ENCODE data around the gene ANO1. TPM values are rescaled to one million over a fixed set of nuclear protein-coding genes. Genes with fewer than 3 reads are reported as not detected.
"Not testable (repeated sequence)": the region's sequence is repeated elsewhere in the genome, so short reads cannot be mapped to it uniquely, and the experiment has no call there.

Gene ANO1
- total RNA-seq, 4 donors from 2014 or later = 1.7 to 13.9 (median 5.3) TPM

DNA sequence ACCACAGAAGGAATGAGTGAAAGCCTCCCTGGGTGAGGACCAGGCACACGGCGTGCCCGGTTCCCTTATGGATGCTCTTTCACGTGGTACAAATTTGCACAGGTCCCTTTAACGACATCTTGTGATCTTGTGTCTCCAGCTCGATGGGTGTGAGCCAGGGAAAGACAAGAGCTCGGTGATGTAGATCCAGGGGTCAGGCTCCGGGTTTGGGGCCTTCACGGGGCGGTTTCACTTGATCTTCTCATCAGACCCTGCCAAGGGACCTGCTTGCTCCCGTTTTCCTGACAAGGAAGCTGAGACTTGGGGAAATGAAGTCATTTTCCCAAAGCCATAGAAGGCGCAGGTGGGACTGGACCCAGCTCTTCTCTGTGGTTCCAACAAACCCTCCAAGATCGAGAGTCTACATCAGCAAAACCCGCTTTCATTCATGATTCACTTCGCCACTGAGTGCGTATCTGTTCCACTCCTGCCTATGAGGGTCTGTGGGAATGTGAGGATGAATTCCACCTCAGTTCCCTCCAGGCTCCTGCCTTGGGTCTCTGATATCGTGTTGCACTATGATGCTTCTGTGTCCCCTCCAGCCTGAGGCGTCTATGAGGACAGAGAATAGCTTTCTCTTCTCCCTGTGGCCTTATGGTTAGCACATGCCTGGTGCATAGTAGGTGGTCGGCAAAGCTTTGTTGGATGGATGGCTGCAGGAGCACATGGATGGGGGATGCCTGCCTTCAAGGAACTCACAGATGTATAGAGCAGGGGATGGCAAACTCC is 45.0 kb upstream of the ANO1 start:
- TF ChIP-seq, protein P1, sequence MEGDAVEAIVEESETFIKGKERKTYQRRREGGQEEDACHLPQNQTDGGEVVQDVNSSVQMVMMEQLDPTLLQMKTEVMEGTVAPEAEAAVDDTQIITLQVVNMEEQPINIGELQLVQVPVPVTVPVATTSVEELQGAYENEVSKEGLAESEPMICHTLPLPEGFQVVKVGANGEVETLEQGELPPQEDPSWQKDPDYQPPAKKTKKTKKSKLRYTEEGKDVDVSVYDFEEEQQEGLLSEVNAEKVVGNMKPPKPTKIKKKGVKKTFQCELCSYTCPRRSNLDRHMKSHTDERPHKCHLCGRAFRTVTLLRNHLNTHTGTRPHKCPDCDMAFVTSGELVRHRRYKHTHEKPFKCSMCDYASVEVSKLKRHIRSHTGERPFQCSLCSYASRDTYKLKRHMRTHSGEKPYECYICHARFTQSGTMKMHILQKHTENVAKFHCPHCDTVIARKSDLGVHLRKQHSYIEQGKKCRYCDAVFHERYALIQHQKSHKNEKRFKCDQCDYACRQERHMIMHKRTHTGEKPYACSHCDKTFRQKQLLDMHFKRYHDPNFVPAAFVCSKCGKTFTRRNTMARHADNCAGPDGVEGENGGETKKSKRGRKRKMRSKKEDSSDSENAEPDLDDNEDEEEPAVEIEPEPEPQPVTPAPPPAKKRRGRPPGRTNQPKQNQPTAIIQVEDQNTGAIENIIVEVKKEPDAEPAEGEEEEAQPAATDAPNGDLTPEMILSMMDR (IDR thresholded peaks at IDR 0.05) = no peak
- no peak for DNase-seq (ENCODE audit: low spot score)
- no peak for ATAC-seq (ENCODE audit: low FRiP score)

DNA sequence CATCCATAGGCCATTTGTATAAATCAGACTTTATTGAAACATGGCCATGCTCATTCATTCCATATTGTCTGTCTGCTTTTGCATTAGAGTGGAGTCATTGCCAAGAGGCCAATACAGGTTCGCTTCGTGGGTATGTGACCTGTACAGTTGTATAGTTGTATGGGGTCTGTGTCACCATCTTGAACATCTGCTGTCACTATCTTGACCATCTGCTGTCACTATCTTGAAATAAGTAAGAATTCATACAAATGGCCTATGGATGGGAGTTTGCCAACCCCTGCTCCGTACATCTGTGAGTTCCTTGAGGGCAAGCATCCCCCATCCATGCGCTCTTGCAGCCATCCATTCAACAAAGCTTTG is 44.4 kb upstream of the ANO1 start:
- TF ChIP-seq, protein P1 (IDR thresholded peaks at IDR 0.05) = no peak
- ATAC-seq (ENCODE audit: low FRiP score) (no peak), DNase-seq (ENCODE audit: low spot score) (no peak)

DNA sequence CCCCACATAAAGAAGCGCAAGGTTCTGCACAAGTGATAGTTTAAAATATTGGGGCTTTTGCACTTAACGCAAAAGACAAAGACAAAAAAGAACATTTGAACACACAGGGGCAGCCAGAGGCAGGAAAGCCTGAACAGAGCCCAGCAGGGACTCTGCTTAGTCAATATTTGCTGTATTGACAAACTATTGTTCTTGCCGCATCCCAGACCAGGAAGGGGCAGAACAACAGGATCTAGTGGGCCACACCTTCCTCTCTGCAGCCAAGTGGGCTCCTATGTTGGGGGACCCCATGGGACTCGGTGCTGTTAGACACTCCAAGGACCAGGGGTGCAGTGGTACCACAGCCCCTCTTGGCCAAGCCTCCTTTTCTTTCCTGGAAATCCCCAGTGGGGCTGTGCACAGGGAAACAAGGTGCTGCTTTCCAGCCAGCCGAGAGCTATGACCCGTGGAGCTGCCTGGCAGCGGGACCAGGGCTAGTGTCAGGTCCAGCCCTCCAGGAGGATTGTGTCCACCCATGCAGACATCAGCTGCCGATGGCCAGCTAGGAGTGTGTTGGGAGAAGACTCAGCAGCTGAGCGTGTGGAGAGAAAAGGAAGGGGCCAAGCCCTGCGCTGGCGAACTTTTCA is 43.3 kb upstream of the ANO1 start:
- TF ChIP-seq, protein P1 (IDR thresholded peaks at IDR 0.05) = no peak
- ATAC-seq (ENCODE audit: low FRiP score) (no peak), DNase-seq (ENCODE audit: low spot score) (no peak)

DNA sequence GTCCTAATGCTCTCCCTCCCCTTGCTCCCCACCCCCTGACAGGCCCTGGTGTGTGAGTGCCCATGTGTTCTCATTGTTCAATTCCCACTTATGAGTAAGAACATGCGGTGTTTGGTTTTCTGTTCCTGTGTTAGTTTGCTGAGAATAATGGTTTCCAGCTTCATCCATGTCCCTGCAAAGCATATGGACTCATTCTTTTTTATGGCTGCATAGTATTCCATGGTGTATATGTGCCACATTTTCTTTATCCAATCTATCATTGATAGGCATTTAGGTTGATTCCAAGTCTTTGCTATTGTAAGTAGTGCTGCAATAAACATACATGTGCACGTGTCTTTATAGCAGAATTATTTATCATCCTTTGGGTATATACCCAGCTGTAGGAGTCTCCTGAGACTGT is 42.5 kb upstream of the ANO1 start:
- not testable (repeated sequence) for DNase-seq (ENCODE audit: low spot score); ATAC-seq (ENCODE audit: low FRiP score)

DNA sequence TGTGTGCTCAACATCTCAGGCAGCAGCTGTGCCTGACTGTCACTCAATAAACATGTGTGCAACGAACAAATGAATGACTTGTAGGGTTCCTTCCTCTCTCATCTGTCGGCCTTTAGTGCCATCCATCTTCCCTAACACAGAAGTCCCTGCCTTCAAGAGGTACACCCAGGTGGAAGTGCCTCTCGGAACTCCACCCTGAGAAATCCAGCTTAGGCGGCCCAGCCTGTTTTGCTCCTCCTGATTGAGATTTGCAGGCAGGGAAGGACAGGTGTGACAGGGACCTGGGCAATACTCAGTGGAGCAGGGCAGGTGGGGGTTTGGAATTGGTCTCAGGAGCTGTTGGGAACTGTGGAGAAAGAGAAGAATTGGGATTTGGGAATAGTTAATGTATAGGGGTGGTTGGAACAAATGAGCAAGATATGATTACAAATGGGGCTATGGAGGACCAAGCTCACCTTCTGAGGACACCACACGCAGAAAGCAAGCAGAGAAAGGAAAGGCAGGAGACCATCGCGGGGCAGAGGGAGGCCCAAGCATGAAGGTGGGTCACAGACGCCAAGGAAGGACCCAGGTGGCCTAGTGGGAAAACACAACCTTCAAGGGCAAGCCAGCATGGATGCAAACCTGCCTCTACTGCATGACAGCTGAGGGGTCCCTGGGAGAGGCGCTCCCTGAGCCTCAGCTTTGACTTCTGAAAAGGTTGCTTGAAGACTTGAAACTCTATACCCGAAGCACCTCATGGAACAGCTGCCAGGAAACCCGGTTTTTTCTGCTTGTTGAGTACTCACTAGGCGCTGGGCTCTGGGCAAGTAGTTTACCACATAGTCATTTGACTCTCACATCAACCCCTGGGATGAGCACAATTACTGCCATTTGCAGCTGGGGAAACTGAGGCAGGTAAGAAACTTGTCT is 40.9 kb upstream of the ANO1 start:
- ATAC-seq (ENCODE audit: low FRiP score) (no peak), DNase-seq (ENCODE audit: low spot score) (no peak)
- TF ChIP-seq, protein P1 (IDR thresholded peaks at IDR 0.05) = no peak

DNA sequence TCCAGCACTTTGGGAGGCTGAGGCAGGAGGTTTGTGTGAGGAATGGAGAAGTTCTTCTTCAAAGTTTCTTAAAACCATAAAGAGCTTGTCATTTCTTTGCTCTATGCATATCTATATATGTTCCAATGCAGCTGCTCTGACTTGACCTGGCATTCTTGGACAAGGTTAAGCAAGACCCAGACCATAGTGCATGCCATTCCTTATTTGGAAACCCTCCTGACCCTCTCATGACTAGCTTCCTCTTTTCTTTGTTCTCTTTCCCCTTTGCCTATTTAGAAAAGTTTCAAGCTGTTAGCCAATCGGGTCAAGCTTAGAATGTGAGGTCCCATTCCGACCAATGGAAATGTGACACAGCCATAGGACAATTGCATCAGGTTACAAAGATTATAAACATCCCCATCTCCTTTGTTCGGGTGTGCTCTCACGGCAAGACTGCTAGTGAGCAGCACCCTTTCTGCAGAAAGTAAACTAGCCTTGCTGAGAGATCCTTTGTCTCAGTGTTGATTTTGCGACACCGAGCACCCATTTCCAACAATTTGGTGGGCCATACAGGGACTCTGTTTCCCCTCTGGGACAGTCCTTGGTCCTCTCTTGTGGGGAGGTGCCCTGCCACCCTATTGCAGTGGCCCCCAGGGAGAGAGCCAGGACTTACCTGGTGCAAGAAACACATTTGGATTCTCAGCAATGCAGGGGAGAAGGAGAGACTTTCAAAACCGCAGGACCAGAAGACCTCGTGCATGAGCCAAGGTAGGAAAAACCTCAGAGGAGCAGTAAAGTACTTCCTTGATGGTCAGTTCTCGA is 39.9 kb upstream of the ANO1 start:
- ATAC-seq (ENCODE audit: low FRiP score) (no peak), DNase-seq (ENCODE audit: low spot score) (no peak)
- TF ChIP-seq, protein P1 (IDR thresholded peaks at IDR 0.05) = no peak
